8988T (cell line): Measurements from ENCODE around the gene TTC17.
"Not testable (repeated sequence)": the region's sequence is repeated elsewhere in the genome, so short reads cannot be mapped to it uniquely, and the experiment has no call there.

ENCODE experiments used
- DNase-seq: peaks from one replicate; pipeline ENCODE4 v3.0.0; 2011

TTC17 gene

GRCh38 chr11:43358801-43359421 lies at the start of gene TTC17:
Gene TTC17, plus strand, starts transcription at chr11:43358920. Its CDS starts 35 bp downstream, at chr11:43358955.
- peak; percentile 69 for DNase-seq

- DNase-seq: peak; percentile 65
Measured at GRCh38 chr11:43311791-43312607, 46.7 kb upstream of the TTC17 start, which contains the start of gene API5. Gene API5, plus strand, starts transcription at chr11:43311996. Its CDS starts 132 bp downstream, at chr11:43312128.

GRCh38 chr11:43315966-43316365 lies 42.8 kb upstream of the TTC17 start:
- DNase-seq: no peak

GRCh38 chr11:43316451-43316850 lies 42.3 kb upstream of the TTC17 start:
- no peak for DNase-seq

GRCh38 chr11:43327987-43328386 lies 30.7 kb upstream of the TTC17 start:
- no peak for DNase-seq

- DNase-seq: no peak
Measured at GRCh38 chr11:43328482-43328881, 30.2 kb upstream of the TTC17 start.

- no peak for DNase-seq
Measured at GRCh38 chr11:43341159-43341558, 17.6 kb upstream of the TTC17 start.

GRCh38 chr11:43351426-43351825 lies 7.3 kb upstream of the TTC17 start:
- not testable (repeated sequence) for DNase-seq

GRCh38 chr11:43354311-43354710 lies 4.4 kb upstream of the TTC17 start:
- DNase-seq: no peak

GRCh38 chr11:43356336-43356735 lies 2.4 kb upstream of the TTC17 start:
- DNase-seq: no peak

GRCh38 chr11:43358279-43358800 lies 380 bp upstream of the TTC17 start:
- no peak for DNase-seq

GRCh38 chr11:43359422-43359818 lies 700 bp downstream of the TTC17 start:
- DNase-seq: no peak

- no peak for DNase-seq
Measured at GRCh38 chr11:43360361-43361032, 1.8 kb downstream of the TTC17 start.

GRCh38 chr11:43366677-43367076 lies 8.0 kb downstream of the TTC17 start:
- no peak for DNase-seq

- no peak for DNase-seq
Measured at GRCh38 chr11:43367382-43368178, 8.9 kb downstream of the TTC17 start.

- no peak for DNase-seq
Measured at GRCh38 chr11:43376065-43376464, 17.3 kb downstream of the TTC17 start.

- DNase-seq: no peak
Measured at GRCh38 chr11:43376594-43376993, 17.9 kb downstream of the TTC17 start.

GRCh38 chr11:43377389-43377788 lies 18.7 kb downstream of the TTC17 start:
- no peak for DNase-seq

GRCh38 chr11:43378897-43379296 lies 20.2 kb downstream of the TTC17 start:
- DNase-seq: no peak

- no peak for DNase-seq
Measured at GRCh38 chr11:43381802-43382201, 23.1 kb downstream of the TTC17 start.

GRCh38 chr11:43382614-43383013 lies 23.9 kb downstream of the TTC17 start:
- no peak for DNase-seq

- DNase-seq: no peak
Measured at GRCh38 chr11:43384393-43384792, 25.7 kb downstream of the TTC17 start.

- no peak for DNase-seq
Measured at GRCh38 chr11:43392713-43393112, 34.0 kb downstream of the TTC17 start.
